Karpas-422 (cell line): ENCODE data around the gene PNMA8C. TPM values are rescaled to one million over a fixed set of nuclear protein-coding genes. Genes with fewer than 3 reads are reported as not detected.

Experiments
- DNase-seq: peaks from one replicate; pipeline ENCODE4 v3.0.0-alpha.2; 2015
- H2AFZ ChIP-seq: fragments of 200-600 bp; sonication (generic); 2 replicates; pipeline ENCODE4 v1.6.1; 2014; ENCODE audit warnings: antibody characterized with exemption, low read length, mixed read lengths
- H3K27ac ChIP-seq: fragments of 200-600 bp; sonication (generic); 2 replicates; pipeline ENCODE4 v1.5.1; 2014; ENCODE audit warnings: mild to moderate bottlenecking, low read length, moderate library complexity
- H3K27me3 ChIP-seq: fragments of 200-600 bp; sonication (generic); 2 replicates; pipeline ENCODE4 v1.6.1; 2014; ENCODE audit warnings: low read length, mixed read lengths
- H3K36me3 ChIP-seq: fragments of 200-600 bp; sonication (generic); 2 replicates; pipeline ENCODE4 v1.6.1; 2014; ENCODE audit warnings: low read length, mixed read lengths; ENCODE audit not compliant: insufficient read depth
- H3K4me1 ChIP-seq: fragments of 200-600 bp; sonication (generic); 2 replicates; pipeline ENCODE4 v1.6.1; 2014; ENCODE audit warnings: mild to moderate bottlenecking, low read length, mixed read lengths
- H3K4me2 ChIP-seq: fragments of 200-600 bp; sonication (generic); 2 replicates; pipeline ENCODE4 v1.6.1; 2014; ENCODE audit warnings: low read length, low read depth, mild to moderate bottlenecking; ENCODE audit not compliant: poor library complexity, severe bottlenecking
- H3K4me3 ChIP-seq: fragments of 200-600 bp; sonication (generic); 2 replicates; pipeline ENCODE4 v1.5.1; 2014; ENCODE audit warnings: mild to moderate bottlenecking, antibody characterized with exemption, low read length, mixed read lengths
- H3K79me2 ChIP-seq: fragments of 200-600 bp; sonication (generic); 2 replicates; pipeline ENCODE4 v1.6.1; 2014; ENCODE audit warnings: mild to moderate bottlenecking, low read length, mixed read lengths
- H3K9ac ChIP-seq: fragments of 200-600 bp; sonication (generic); 2 replicates; pipeline ENCODE4 v1.6.0; 2014; ENCODE audit warnings: low read length
- H3K9me2 ChIP-seq: fragments of 200-600 bp; sonication (generic), shearing (Covaris generic); replicated peaks from 2 replicates; pipeline ENCODE4 v1.6.0; 2014; ENCODE audit warnings: mild to moderate bottlenecking, low read length, moderate library complexity; ENCODE audit not compliant: insufficient read depth
- H3K9me3 ChIP-seq: fragments of 300-700, 200-600 bp; sonication (generic); 2 replicates; pipeline ENCODE4 v1.6.1; 2014; ENCODE audit warnings: low read length, mixed read lengths
- H4K20me1 ChIP-seq: fragments of 200-600 bp; sonication (generic); 2 replicates; pipeline ENCODE4 v1.6.1; 2014; ENCODE audit warnings: mild to moderate bottlenecking, antibody characterized with exemption, low read length, low read depth; ENCODE audit not compliant: insufficient read depth
- total RNA-seq: library from RNA; depleted of rRNA; stranded (reverse); fragments of >200 nt; shearing (Covaris generic); gene quantifications from 2 replicates; pipeline ENCODE4 v1.2.3, GENCODE V29; 2014; ENCODE audit warnings: low replicate concordance

The PNMA8C gene
- total RNA-seq, 1 experiment from 2014 or later, result not detected

GRCh38 chr19:46387713-46388130 is 41.0 kb downstream of the PNMA8C start:
- Histone ChIP-seq H3K4me1 (no peaks in the 10 kb centered on the region), H3K9ac (no peak overlapping the region), H3K9me3 (no peaks in the 10 kb centered on the region), H3K9me2 (no peaks in the 10 kb centered on the region), H4K20me1 (0 out of 2 replicates have a peak, but pooled peaks cover 3% of the 10 kb centered on the region), H3K27ac (no peak overlapping the region), H3K4me2 (no peak overlapping the region), H3K4me3 (no peak overlapping the region), H3K36me3 (peaks cover 18% of the 10 kb centered on the region), H3K79me2 (no peaks in the 10 kb centered on the region), H3K27me3 (no peaks in the 10 kb centered on the region), H2AFZ (no peak overlapping the region)
- DNase-seq, result no peak

- H3K27me3 ChIP-seq, result no peaks in the 10 kb centered on the region
- H3K9me2 ChIP-seq, result no peaks in the 10 kb centered on the region
- no peak for DNase-seq
- H3K79me2 ChIP-seq, result no peaks in the 10 kb centered on the region
- no peaks in the 10 kb centered on the region for H3K9me3 ChIP-seq
- no peak overlapping the region for H3K4me3 ChIP-seq
- no peak overlapping the region for H3K9ac ChIP-seq
- H3K4me1 ChIP-seq, result no peaks in the 10 kb centered on the region
- H3K27ac ChIP-seq, result no peak overlapping the region
- H4K20me1 ChIP-seq, result 0 out of 2 replicates have a peak, but pooled peaks cover 3% of the 10 kb centered on the region
- peaks cover 18% of the 10 kb centered on the region for H3K36me3 ChIP-seq
- no peak overlapping the region for H2AFZ ChIP-seq
- H3K4me2 ChIP-seq, result no peak overlapping the region
Measured at GRCh38 chr19:46386996-46387712, 41.6 kb downstream of the PNMA8C start.

- Histone ChIP-seq H4K20me1 (0 out of 2 replicates have a peak, but pooled peaks cover 3% of the 10 kb centered on the region), H3K9me2 (no peaks in the 10 kb centered on the region), H3K9ac (no peak overlapping the region), H3K4me3 (no peak overlapping the region), H3K4me2 (no peak overlapping the region), H3K79me2 (peaks cover 4% of the 10 kb centered on the region), H3K27me3 (no peaks in the 10 kb centered on the region), H3K9me3 (no peaks in the 10 kb centered on the region), H2AFZ (no peak overlapping the region), H3K36me3 (peaks cover 20% of the 10 kb centered on the region), H3K27ac (no peak overlapping the region), H3K4me1 (no peaks in the 10 kb centered on the region)
- DNase-seq, result no peak
Measured at GRCh38 chr19:46386151-46386550, 42.6 kb downstream of the PNMA8C start.

- no peak overlapping the region for H2AFZ ChIP-seq
- peaks cover 25% of the 10 kb centered on the region for H3K36me3 ChIP-seq
- no peak overlapping the region for H3K4me3 ChIP-seq
- no peak overlapping the region for H3K27ac ChIP-seq
- no peak overlapping the region for H3K9ac ChIP-seq
- H4K20me1 ChIP-seq, result 0 out of 2 replicates have a peak, but pooled peaks cover under 1% of the 10 kb centered on the region
- no peaks in the 10 kb centered on the region for H3K4me1 ChIP-seq
- H3K9me2 ChIP-seq, result no peaks in the 10 kb centered on the region
- H3K27me3 ChIP-seq, result no peaks in the 10 kb centered on the region
- peaks cover 9% of the 10 kb centered on the region for H3K79me2 ChIP-seq
- no peaks in the 10 kb centered on the region for H3K9me3 ChIP-seq
- H3K4me2 ChIP-seq, result no peak overlapping the region
- DNase-seq, result no peak
Measured at GRCh38 chr19:46385636-46386035, 43.1 kb downstream of the PNMA8C start.

GRCh38 chr19:46384396-46384795 is 44.3 kb downstream of the PNMA8C start:
- Histone ChIP-seq H3K9ac (no peak overlapping the region), H3K27me3 (no peaks in the 10 kb centered on the region), H3K9me3 (no peaks in the 10 kb centered on the region), H4K20me1 (no peaks in the 10 kb centered on the region), H3K36me3 (peaks cover 24% of the 10 kb centered on the region), H3K79me2 (peaks cover 17% of the 10 kb centered on the region), H3K4me3 (no peak overlapping the region), H3K27ac (no peak overlapping the region), H3K9me2 (no peaks in the 10 kb centered on the region), H3K4me2 (no peak overlapping the region), H2AFZ (no peak overlapping the region), H3K4me1 (no peaks in the 10 kb centered on the region)
- no peak for DNase-seq

- no peak overlapping the region for H2AFZ ChIP-seq
- H3K9me2 ChIP-seq, result no peaks in the 10 kb centered on the region
- no peak overlapping the region for H3K4me2 ChIP-seq
- no peaks in the 10 kb centered on the region for H3K9me3 ChIP-seq
- no peaks in the 10 kb centered on the region for H4K20me1 ChIP-seq
- peaks cover 23% of the 10 kb centered on the region for H3K79me2 ChIP-seq
- H3K4me3 ChIP-seq, result no peak overlapping the region
- DNase-seq, result no peak
- H3K9ac ChIP-seq, result no peak overlapping the region
- H3K27ac ChIP-seq, result no peak overlapping the region
- peaks cover 24% of the 10 kb centered on the region for H3K36me3 ChIP-seq
- no peaks in the 10 kb centered on the region for H3K4me1 ChIP-seq
- H3K27me3 ChIP-seq, result no peaks in the 10 kb centered on the region
Measured at GRCh38 chr19:46383846-46384245, 44.9 kb downstream of the PNMA8C start.

- DNase-seq, result no peak
- H3K27me3 ChIP-seq, result no peaks in the 10 kb centered on the region
- no peaks in the 10 kb centered on the region for H3K9me3 ChIP-seq
- H3K36me3 ChIP-seq, result peaks cover 25% of the 10 kb centered on the region; the same call in 1 of the 2 replicates
- no peaks in the 10 kb centered on the region for H3K4me1 ChIP-seq
- H3K9ac ChIP-seq, result no peak overlapping the region
- H3K27ac ChIP-seq, result no peak overlapping the region
- H3K4me3 ChIP-seq, result no peak overlapping the region
- peaks cover 28% of the 10 kb centered on the region for H3K79me2 ChIP-seq
- H4K20me1 ChIP-seq, result no peaks in the 10 kb centered on the region
- no peaks in the 10 kb centered on the region for H3K9me2 ChIP-seq
- no peak overlapping the region for H2AFZ ChIP-seq
- H3K4me2 ChIP-seq, result no peak overlapping the region
Measured at GRCh38 chr19:46383171-46383815, 45.4 kb downstream of the PNMA8C start.

- H3K36me3 ChIP-seq, result peaks cover 32% of the 10 kb centered on the region; the same call in 1 of the 2 replicates
- H3K27ac ChIP-seq, result no peak overlapping the region
- H3K9ac ChIP-seq, result no peak overlapping the region
- no peaks in the 10 kb centered on the region for H3K27me3 ChIP-seq
- no peak overlapping the region for H3K4me2 ChIP-seq
- peaks cover 42% of the 10 kb centered on the region for H3K79me2 ChIP-seq
- H3K9me2 ChIP-seq, result no peaks in the 10 kb centered on the region
- H3K4me3 ChIP-seq, result no peak overlapping the region
- H3K4me1 ChIP-seq, result no peaks in the 10 kb centered on the region
- H4K20me1 ChIP-seq, result no peaks in the 10 kb centered on the region
- H2AFZ ChIP-seq, result no peak overlapping the region
- H3K9me3 ChIP-seq, result no peaks in the 10 kb centered on the region
- no peak for DNase-seq
Measured at GRCh38 chr19:46381756-46382345, 46.9 kb downstream of the PNMA8C start.
